WTC11 (cell line): ENCODE results near the gene PRIM1. TPM values are rescaled to one million over a fixed set of nuclear protein-coding genes. Genes with fewer than 3 reads are reported as not detected.

Source experiments
- ATAC-seq: fragments of 200-7000 bp; cut with Tn5 transposase; 2 replicates; pipeline ENCODE4 v1.10.0; 2021; ENCODE audit warnings: mild to moderate bottlenecking, moderate library complexity
- CTCF ChIA-PET: fragments of 300-600 bp; sonication (Branson Sonifier 250); formaldehyde crosslinking; loops from one replicate; lab custom pipeline; 2021; ENCODE audit warnings: antibody characterized with exemption; lab: Charles Lee
- POLR2A ChIA-PET: fragments of 350-600 bp; sonication (Branson Sonifier 250); formaldehyde crosslinking; loops from one replicate; lab custom pipeline; 2021; ENCODE audit warnings: antibody characterized with exemption; lab: Charles Lee
- DNase-seq: peaks from one replicate; pipeline ENCODE4 v3.0.0; 2021; ENCODE audit warnings: low spot score
- H3K27ac Mint-ChIP-seq: 2 replicates; pipeline ENCODE4 v1.8.0; 2021; ENCODE audit warnings: mixed read lengths
- H3K27me3 Mint-ChIP-seq: 2 replicates; pipeline ENCODE4 v1.8.0; 2021; ENCODE audit warnings: low read depth, mild to moderate bottlenecking, moderate library complexity, mixed read lengths
- H3K36me3 Mint-ChIP-seq: 2 replicates; pipeline ENCODE4 v1.8.0; 2021; ENCODE audit warnings: mixed read lengths
- H3K4me1 Mint-ChIP-seq: 2 replicates; pipeline ENCODE4 v1.8.0; 2022; ENCODE audit warnings: mixed read lengths
- H3K4me3 Mint-ChIP-seq: 2 replicates; pipeline ENCODE4 v1.8.0; 2021; ENCODE audit warnings: mild to moderate bottlenecking, moderate library complexity, mixed read lengths
- H3K9me3 Mint-ChIP-seq: 2 replicates; pipeline ENCODE4 v1.8.0; 2021; ENCODE audit warnings: mixed read lengths
- CBFB ChIP-seq: sonication (generic); formaldehyde crosslinking; IDR thresholded peaks from 2 replicates; pipeline ENCODE4 v1.8.1; 2022; ENCODE audit warnings: mild to moderate bottlenecking, low read depth, missing genetic modification reagents
- GABPB1 ChIP-seq: sonication (generic); formaldehyde crosslinking; IDR thresholded peaks from 2 replicates; pipeline ENCODE4 v1.8.1; 2023; ENCODE audit warnings: mild to moderate bottlenecking, missing genetic modification reagents
- NFATC4 ChIP-seq: fragments of 250-450 bp; sonication (Bioruptor Pico); IDR thresholded peaks from 2 replicates; pipeline ENCODE4 v1.9.0; 2021; ENCODE audit warnings: mild to moderate bottlenecking
- NFE2L1 ChIP-seq: sonication (generic); formaldehyde crosslinking; IDR thresholded peaks from 2 replicates; pipeline ENCODE4 v1.8.1; 2023; ENCODE audit warnings: missing genetic modification reagents
- NR1H2 ChIP-seq: sonication (generic); formaldehyde crosslinking; IDR thresholded peaks from 2 replicates; pipeline ENCODE4 v1.9.0; 2021; ENCODE audit warnings: mild to moderate bottlenecking, moderate library complexity, missing genetic modification reagents
- NR2C2 ChIP-seq: sonication (generic); formaldehyde crosslinking; IDR thresholded peaks from 2 replicates; pipeline ENCODE4 v1.8.0; 2022; ENCODE audit warnings: mild to moderate bottlenecking, missing genetic modification reagents
- PRRX2 ChIP-seq: fragments of 250-450 bp; sonication (Bioruptor Pico); IDR thresholded peaks from 2 replicates; pipeline ENCODE4 v1.8.0; 2021; ENCODE audit warnings: mild to moderate bottlenecking
- RELA ChIP-seq: sonication (generic); formaldehyde crosslinking; IDR thresholded peaks from 2 replicates; pipeline ENCODE4 v1.8.1; 2022; ENCODE audit warnings: missing genetic modification reagents, mild to moderate bottlenecking, borderline replicate concordance
- TCF7 ChIP-seq: sonication (generic); formaldehyde crosslinking; IDR thresholded peaks from 2 replicates; pipeline ENCODE4 v1.8.0; 2022; ENCODE audit warnings: mild to moderate bottlenecking, low read depth, missing genetic modification reagents, moderate library complexity
- ZNF121 ChIP-seq: sonication (generic); formaldehyde crosslinking; IDR thresholded peaks from 2 replicates; pipeline ENCODE4 v1.8.0; 2023; ENCODE audit warnings: missing genetic modification reagents
- ZNF232 ChIP-seq: sonication (generic); formaldehyde crosslinking; IDR thresholded peaks from 2 replicates; pipeline ENCODE4 v1.8.0; 2022; ENCODE audit warnings: mild to moderate bottlenecking, missing genetic modification reagents
- ZNF263 ChIP-seq: sonication (generic); formaldehyde crosslinking; IDR thresholded peaks from 2 replicates; pipeline ENCODE4 v1.8.1; 2022; ENCODE audit warnings: low read depth, mild to moderate bottlenecking, moderate library complexity, missing genetic modification reagents
- total RNA-seq: library from RNA; stranded (reverse); gene quantifications from 3 replicates; pipeline ENCODE4 v1.2.3, GENCODE V29; 2021
- TF ChIP-seq, protein P1 (sequence below): sonication (generic); formaldehyde crosslinking; IDR thresholded peaks from 2 replicates; pipeline ENCODE4 v1.8.0; 2023; ENCODE audit warnings: missing genetic modification reagents, mild to moderate bottlenecking, borderline replicate concordance
- TF ChIP-seq, protein P2 (sequence below): fragments of 250-450 bp; sonication (Bioruptor Pico); IDR thresholded peaks from 2 replicates; pipeline ENCODE4 v2.1.2; 2022; ENCODE audit warnings: mild to moderate bottlenecking, moderate library complexity
- TF ChIP-seq, protein P3 (sequence below): sonication (generic); formaldehyde crosslinking; IDR thresholded peaks from 2 replicates; pipeline ENCODE4 v1.8.0; 2022; ENCODE audit warnings: mild to moderate bottlenecking, missing genetic modification reagents
- TF ChIP-seq, protein P4 (sequence below): sonication (generic); formaldehyde crosslinking; IDR thresholded peaks from 2 replicates; pipeline ENCODE4 v1.8.1; 2023; ENCODE audit warnings: mild to moderate bottlenecking, missing genetic modification reagents
- TF ChIP-seq, protein P5 (sequence below): sonication (generic); formaldehyde crosslinking; IDR thresholded peaks from 2 replicates; pipeline ENCODE4 v1.8.0; 2023; ENCODE audit warnings: mild to moderate bottlenecking, missing genetic modification reagents

The PRIM1 gene
- total RNA-seq, 1 experiment from 2014 or later, result 54.0 TPM

DNA sequence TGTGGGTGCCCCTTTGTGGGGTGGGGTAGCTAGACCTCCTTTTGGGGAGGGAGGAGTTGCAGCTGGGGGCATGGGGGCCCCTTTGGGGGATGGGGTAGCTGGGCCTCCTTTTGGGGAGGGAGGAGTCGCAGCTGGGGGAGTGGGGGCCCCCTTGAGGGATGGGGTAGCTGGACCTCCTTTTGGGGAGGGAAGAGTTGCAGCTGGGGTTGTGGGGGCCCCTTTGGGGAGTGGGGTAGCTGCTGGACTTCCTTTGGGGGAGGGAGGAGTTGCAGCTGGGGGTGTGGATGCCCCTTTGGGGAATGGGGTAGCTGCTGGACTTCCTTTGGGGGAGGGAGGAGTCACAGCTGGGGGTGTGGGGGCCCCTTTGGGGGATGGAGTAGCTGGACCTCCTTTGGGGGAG lies 34.0 kb downstream of the PRIM1 start (continued):
- TF ChIP-seq, protein P1, sequence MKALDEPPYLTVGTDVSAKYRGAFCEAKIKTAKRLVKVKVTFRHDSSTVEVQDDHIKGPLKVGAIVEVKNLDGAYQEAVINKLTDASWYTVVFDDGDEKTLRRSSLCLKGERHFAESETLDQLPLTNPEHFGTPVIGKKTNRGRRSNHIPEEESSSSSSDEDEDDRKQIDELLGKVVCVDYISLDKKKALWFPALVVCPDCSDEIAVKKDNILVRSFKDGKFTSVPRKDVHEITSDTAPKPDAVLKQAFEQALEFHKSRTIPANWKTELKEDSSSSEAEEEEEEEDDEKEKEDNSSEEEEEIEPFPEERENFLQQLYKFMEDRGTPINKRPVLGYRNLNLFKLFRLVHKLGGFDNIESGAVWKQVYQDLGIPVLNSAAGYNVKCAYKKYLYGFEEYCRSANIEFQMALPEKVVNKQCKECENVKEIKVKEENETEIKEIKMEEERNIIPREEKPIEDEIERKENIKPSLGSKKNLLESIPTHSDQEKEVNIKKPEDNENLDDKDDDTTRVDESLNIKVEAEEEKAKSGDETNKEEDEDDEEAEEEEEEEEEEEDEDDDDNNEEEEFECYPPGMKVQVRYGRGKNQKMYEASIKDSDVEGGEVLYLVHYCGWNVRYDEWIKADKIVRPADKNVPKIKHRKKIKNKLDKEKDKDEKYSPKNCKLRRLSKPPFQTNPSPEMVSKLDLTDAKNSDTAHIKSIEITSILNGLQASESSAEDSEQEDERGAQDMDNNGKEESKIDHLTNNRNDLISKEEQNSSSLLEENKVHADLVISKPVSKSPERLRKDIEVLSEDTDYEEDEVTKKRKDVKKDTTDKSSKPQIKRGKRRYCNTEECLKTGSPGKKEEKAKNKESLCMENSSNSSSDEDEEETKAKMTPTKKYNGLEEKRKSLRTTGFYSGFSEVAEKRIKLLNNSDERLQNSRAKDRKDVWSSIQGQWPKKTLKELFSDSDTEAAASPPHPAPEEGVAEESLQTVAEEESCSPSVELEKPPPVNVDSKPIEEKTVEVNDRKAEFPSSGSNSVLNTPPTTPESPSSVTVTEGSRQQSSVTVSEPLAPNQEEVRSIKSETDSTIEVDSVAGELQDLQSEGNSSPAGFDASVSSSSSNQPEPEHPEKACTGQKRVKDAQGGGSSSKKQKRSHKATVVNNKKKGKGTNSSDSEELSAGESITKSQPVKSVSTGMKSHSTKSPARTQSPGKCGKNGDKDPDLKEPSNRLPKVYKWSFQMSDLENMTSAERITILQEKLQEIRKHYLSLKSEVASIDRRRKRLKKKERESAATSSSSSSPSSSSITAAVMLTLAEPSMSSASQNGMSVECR (CRISPR knock-in tag), result no peak
- no peak for TF ChIP-seq ZNF121 (CRISPR knock-in tag)
- no peak for TF ChIP-seq ZNF232
- TF ChIP-seq ZNF263 (CRISPR knock-in tag), result no peak

DNA sequence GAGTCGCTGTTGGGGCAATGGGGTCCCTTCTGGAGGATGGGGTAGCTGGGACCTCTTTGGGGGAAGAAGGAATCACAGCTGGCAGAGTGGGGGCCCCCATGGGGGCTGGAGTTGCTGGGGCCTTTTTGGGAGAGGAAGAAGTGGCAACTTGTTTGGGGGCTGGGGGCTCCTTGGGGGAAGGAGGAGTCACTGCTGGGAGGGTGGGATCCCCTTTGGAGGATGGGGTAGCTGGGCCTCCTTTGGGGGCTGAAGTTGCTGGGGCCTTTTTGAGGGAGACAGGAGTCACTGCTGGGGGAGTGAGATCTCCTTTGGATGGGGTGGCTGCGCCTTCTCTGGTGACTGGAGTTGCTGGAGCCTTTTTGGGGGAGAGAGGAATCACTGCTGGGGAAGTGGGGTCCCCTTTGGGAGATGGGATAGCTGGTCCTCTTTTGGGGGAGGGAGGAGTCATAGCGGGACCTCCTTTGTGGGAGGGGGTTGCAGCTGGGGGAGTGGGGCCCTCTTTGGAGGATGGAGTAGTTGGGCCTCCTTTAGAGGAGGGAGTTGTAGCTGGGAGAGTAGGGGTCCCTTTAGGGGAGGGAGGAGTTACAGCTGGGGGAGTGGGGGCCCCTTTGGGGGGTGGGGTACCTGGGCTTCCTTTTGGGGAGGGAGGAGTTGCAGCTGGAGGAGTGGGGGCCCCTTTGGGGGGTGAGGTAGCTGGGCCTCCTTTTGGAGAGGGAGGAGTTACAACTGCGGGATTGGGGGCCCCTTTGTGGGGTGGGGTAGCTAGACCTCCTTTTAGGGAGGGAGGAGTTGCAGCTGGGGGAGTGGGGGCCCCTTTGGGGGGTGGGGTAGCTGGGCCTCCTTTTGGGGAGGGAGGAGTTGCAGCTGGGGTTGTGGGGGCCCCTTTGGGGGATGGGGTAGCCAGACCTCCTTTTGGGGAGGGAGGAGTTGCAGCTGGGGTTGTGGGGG lies 34.9 kb downstream of the PRIM1 start:
- ChIA-PET CTCF (interaction anchor here (0.5 to 1.1 kb wide), 3 partner anchors 13 to 81 kb away, joined by 3 to 8 read pairs (median 3); partner anchors contain the start of gene PTGES3), POLR2A (interaction anchor here (0.6 to 2.4 kb wide), 6 partner anchors 8 to 115 kb away, joined by 3 to 6 read pairs (median 3); partner anchors contain the start of genes NACA and PTGES3)
- no peak for DNase-seq
- H3K27me3 Mint-ChIP-seq, result no peaks in the 10 kb centered on the region
- ATAC-seq, result no peak
- TF ChIP-seq TCF7 (CRISPR knock-in tag) (no peak), NR2C2 (no peak), RELA (CRISPR knock-in tag) (no peak), NR1H2 (CRISPR knock-in tag) (no peak)
- TF ChIP-seq, protein P2, sequence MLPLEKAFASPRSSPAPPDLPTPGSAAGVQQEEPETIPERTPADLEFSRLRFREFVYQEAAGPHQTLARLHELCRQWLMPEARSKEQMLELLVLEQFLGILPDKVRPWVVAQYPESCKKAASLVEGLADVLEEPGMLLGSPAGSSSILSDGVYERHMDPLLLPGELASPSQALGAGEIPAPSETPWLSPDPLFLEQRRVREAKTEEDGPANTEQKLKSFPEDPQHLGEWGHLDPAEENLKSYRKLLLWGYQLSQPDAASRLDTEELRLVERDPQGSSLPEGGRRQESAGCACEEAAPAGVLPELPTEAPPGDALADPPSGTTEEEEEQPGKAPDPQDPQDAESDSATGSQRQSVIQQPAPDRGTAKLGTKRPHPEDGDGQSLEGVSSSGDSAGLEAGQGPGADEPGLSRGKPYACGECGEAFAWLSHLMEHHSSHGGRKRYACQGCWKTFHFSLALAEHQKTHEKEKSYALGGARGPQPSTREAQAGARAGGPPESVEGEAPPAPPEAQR (CRISPR knock-in tag), result no peak
- H3K4me1 Mint-ChIP-seq, result peaks cover 48% of the 10 kb centered on the region
- peak overlapping the region; percentile 82; the same call in 1 of the 2 replicates for H3K27ac Mint-ChIP-seq
- H3K9me3 Mint-ChIP-seq, result no peaks in the 10 kb centered on the region
- H3K36me3 Mint-ChIP-seq, result peaks cover 78% of the 10 kb centered on the region
- H3K4me3 Mint-ChIP-seq, result no peak overlapping the region

DNA sequence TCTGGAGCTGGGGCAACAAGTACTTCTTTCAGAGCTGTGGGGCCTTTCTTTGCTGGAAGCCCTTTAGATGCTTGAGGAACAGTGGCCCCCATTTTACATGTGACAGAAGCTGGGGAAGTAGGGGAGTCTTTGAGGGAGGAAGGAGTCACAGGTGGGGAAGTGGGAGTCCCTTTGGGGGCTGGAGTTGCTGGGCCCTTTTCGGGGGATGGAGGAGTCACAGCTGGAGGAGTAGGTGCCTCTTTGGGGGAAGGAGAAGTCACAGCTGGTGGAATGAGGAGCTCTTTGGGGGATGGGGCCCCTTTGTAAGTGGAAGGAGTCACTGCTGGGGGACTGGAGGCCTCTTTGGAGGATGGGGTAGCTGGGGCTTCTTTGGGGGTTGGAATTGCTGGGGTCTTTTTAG lies 35.7 kb downstream of the PRIM1 start:
- peaks cover 78% of the 10 kb centered on the region for H3K36me3 Mint-ChIP-seq
- no peaks in the 10 kb centered on the region for H3K9me3 Mint-ChIP-seq
- DNase-seq (no peak), ATAC-seq (no peak)
- H3K4me1 Mint-ChIP-seq, result peaks cover 41% of the 10 kb centered on the region
- ChIA-PET CTCF (interaction anchor here (0.7 to 1.1 kb wide), 2 partner anchors 80 to 143 kb away, joined by 4 to 8 read pairs; no protein-coding TSS in a partner anchor), POLR2A (interaction anchor here (0.6 to 1.2 kb wide), 4 partner anchors 9 to 1084 kb away, joined by 3 to 6 read pairs (median 4); partner anchors contain the start of gene NACA)
- peak overlapping the region; percentile 68 for H3K27ac Mint-ChIP-seq
- no peak overlapping the region for H3K4me3 Mint-ChIP-seq
- H3K27me3 Mint-ChIP-seq, result no peaks in the 10 kb centered on the region
- TF ChIP-seq NFE2L1 (CRISPR knock-in tag) (no peak), CBFB (no peak), GABPB1 (CRISPR knock-in tag) (no peak), NFATC4 (CRISPR knock-in tag) (no peak), PRRX2 (CRISPR knock-in tag) (no peak)
- TF ChIP-seq, protein P3, sequence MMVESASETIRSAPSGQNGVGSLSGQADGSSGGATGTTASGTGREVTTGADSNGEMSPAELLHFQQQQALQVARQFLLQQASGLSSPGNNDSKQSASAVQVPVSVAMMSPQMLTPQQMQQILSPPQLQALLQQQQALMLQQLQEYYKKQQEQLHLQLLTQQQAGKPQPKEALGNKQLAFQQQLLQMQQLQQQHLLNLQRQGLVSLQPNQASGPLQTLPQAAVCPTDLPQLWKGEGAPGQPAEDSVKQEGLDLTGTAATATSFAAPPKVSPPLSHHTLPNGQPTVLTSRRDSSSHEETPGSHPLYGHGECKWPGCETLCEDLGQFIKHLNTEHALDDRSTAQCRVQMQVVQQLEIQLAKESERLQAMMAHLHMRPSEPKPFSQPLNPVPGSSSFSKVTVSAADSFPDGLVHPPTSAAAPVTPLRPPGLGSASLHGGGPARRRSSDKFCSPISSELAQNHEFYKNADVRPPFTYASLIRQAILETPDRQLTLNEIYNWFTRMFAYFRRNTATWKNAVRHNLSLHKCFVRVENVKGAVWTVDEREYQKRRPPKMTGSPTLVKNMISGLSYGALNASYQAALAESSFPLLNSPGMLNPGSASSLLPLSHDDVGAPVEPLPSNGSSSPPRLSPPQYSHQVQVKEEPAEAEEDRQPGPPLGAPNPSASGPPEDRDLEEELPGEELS (CRISPR knock-in tag), result no peak
- TF ChIP-seq, protein P4, sequence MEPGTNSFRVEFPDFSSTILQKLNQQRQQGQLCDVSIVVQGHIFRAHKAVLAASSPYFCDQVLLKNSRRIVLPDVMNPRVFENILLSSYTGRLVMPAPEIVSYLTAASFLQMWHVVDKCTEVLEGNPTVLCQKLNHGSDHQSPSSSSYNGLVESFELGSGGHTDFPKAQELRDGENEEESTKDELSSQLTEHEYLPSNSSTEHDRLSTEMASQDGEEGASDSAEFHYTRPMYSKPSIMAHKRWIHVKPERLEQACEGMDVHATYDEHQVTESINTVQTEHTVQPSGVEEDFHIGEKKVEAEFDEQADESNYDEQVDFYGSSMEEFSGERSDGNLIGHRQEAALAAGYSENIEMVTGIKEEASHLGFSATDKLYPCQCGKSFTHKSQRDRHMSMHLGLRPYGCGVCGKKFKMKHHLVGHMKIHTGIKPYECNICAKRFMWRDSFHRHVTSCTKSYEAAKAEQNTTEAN (CRISPR knock-in tag), result no peak
- TF ChIP-seq, protein P5, sequence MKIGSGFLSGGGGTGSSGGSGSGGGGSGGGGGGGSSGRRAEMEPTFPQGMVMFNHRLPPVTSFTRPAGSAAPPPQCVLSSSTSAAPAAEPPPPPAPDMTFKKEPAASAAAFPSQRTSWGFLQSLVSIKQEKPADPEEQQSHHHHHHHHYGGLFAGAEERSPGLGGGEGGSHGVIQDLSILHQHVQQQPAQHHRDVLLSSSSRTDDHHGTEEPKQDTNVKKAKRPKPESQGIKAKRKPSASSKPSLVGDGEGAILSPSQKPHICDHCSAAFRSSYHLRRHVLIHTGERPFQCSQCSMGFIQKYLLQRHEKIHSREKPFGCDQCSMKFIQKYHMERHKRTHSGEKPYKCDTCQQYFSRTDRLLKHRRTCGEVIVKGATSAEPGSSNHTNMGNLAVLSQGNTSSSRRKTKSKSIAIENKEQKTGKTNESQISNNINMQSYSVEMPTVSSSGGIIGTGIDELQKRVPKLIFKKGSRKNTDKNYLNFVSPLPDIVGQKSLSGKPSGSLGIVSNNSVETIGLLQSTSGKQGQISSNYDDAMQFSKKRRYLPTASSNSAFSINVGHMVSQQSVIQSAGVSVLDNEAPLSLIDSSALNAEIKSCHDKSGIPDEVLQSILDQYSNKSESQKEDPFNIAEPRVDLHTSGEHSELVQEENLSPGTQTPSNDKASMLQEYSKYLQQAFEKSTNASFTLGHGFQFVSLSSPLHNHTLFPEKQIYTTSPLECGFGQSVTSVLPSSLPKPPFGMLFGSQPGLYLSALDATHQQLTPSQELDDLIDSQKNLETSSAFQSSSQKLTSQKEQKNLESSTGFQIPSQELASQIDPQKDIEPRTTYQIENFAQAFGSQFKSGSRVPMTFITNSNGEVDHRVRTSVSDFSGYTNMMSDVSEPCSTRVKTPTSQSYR, result no peak
- TF ChIP-seq, protein P2 (CRISPR knock-in tag), result no peak
